ENCODE data around the gene DCTN4.

Gene DCTN4

GRCh38 chr5:150670948-150671310, 87.9 kb downstream of the DCTN4 start:
- DNase-seq (ENCODE audit: low read depth, low spot score), result no peak

DNA sequence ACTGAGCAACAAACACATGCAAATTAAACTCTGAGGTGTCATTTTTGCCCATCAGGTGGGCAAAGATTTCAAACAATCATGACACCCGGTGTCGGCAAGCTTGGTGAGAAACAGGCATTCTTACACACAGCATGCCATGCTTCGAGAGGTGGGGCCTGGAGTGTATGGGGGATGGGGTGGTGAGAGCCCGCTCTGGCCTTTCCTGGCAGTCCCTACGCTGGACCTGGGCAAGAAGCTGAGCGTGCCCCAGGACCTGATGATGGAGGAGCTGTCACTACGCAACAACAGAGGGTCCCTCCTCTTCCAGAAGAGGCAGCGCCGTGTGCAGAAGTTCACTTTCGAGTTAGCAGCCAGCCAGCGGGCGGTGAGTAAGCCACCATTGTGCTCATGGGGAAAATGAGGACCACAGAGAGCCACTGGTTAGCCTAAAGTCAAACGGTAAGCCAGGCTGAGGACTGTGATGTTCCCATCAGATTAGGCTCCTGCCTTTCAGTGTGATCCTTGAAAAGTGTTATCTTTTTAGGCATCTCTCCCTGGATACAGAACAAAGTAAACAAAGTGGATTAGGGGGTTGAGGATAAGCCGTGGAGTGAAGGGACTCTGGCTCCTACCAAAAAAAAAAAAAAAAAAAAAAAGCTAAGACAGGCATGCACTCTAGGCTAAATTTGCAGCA, 88.4 kb downstream of the DCTN4 start:
- no peak for DNase-seq (ENCODE audit: low read depth, low spot score)

DNA sequence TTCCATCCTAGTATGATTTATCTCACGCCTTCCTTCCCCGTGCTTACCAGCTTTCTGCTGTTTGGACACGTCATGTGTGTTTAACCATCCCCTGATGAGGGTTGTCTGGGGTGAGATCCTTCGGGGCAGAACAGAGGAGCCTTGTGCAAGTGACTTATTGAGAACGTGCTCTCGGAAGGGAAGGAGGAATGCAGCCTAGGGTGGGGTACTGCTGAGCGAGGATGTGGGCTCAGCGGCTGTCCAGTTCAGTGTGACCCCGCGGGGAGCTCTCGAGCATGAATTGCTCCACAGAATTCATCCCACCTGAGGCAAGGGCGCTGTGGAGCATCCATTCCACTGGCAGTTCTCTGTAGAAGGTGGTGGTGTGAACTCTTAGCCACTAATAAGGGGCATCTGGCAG, 93.8 kb downstream of the DCTN4 start:
- no peak for DNase-seq (ENCODE audit: low read depth, low spot score)

DNA sequence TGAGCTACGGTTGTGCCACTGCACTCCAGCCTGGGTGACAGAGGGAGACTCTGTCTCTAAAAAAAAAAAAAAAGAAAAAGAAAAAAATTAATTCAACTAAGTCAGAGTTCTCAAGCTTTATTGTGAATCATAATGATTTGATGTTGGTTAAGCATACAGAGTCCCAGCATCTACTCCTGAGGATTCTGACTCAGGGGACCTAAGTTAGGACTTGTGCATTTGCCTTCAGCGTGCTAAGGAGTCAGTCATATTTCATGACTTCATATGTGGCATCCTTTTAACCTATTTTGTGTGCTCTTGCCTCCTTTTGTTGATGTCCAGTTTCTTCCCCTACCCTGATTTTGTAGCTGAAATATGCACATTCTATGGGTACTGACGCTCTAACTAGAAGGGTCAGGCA, 94.9 kb downstream of the DCTN4 start:
- no peak for DNase-seq (ENCODE audit: low read depth, low spot score)

DNA sequence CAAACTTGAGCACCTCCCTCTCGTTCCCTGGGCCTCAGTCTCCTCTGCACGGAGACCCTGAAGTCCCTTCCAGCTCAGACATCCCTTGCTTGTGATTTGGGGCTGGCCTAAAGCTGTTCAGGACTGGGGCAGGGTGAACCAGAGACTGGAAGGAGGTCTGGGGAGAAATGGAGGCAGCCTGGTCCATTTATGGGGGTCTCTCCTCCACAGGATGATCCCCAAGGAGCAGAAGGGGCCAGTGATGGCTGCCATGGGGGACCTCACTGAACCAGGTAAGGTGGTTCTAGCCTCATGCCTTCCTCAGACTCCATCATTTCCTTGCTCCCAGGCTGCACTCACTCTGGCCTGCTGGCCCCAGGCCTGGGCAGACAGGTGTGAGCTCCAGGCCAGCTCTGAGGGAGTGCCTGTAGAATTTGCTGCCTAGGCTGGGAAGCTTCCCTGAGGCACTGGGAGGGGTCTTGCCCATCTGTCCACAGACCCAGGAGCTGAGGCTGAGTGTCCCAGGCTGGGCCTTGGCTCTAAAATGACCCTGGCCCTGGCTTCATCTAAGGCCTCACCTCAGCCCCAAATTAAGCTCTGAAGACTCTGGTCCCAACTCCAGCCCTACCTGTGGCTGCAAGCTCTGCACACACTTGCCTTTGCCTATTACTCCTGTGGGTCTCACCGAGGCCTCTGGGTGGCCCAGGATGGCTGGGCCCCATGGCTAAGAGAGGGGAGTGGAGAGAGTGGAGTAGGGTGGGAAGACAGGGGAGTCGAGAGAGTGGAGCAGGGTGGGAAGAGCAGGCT, 95.9 kb downstream of the DCTN4 start:
- no peak for DNase-seq (ENCODE audit: low read depth, low spot score)

- no peak for DNase-seq (ENCODE audit: low read depth, low spot score)
Observed at GRCh38 chr5:150661821-150662596, 96.8 kb downstream of the DCTN4 start.

DNA sequence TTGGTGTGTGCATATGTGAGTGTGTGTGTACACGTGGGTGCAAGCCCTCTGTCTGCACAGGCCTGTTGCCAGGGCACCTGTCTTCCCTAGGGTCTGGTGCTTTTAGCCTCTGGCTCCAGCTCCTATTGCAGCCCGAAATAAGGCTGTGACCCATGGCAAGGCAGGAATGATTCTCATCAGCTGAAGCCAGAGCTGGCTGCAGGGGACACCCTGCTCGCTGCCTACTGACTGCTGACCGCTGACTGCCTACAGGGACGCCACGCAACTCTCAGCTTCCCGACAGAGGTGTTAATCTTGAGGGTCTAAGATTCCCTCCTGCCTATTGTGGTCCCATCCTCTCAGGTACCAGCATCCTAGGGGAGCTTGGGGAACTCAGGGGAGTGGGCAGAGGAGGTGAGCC, 97.7 kb downstream of the DCTN4 start, which contains the start of gene MYOZ3:
MYOZ3 (plus strand) TSS at position 166 of the 400 bp plus-strand sequence. CDS start 1,691 bp downstream, outside the sequence.
- no peak for DNase-seq (ENCODE audit: low read depth, low spot score)

DNA sequence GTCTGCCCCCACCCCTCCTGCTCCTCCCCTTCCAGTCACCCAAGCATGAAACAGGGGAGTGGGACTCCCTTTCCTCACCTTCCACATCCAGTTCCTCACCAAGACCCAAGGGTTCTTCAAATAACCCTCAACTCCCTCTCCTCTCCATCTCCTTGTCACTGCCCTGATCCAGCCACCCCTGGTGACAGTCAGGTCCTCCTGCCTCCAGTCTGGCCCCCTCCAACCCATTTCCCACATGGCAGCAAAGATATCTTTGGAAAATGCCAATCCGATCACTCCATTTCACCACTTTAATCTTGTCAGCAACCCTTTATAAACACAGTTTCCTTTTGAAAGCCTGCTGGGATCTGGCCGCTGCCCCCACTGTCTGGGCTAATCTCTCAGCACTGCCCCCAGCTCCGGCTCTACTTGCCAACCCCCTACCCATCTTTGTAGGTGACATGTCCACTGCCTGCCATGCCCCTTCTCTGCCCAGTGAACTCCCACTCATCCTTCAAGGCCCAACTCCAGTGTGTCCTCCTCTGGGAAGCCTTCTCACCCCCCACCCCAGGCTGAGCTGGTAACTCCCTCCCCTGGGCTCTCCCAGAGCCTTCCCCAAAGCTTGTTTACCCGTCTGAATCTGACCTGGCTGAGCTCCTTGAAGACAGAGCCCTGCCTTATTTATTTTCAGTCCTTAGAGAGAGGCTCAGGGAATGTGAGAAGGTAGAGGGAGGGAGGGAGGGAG, 98.5 kb downstream of the DCTN4 start:
- DNase-seq (ENCODE audit: low read depth, low spot score), result no peak

- DNase-seq (ENCODE audit: low read depth, low spot score), result no peak
Observed at GRCh38 chr5:150659360-150660107, 99.3 kb downstream of the DCTN4 start.

GRCh38 chr5:150658699-150659265, 100.0 kb downstream of the DCTN4 start:
- no peak for DNase-seq (ENCODE audit: low read depth, low spot score)
